UCSD-AML1 (cell line): ENCODE results near the gene MAP2K1.
"Not testable (repeated sequence)": the region's sequence is repeated elsewhere in the genome, so short reads cannot be mapped to it uniquely, and the experiment has no call there.

ENCODE experiments used
- DNase-seq: peaks from one replicate; lab custom pipeline; 2025; ENCODE audit not compliant: unreplicated experiment; lab: John Stamatoyannopoulos, UW

MAP2K1 gene

DNA sequence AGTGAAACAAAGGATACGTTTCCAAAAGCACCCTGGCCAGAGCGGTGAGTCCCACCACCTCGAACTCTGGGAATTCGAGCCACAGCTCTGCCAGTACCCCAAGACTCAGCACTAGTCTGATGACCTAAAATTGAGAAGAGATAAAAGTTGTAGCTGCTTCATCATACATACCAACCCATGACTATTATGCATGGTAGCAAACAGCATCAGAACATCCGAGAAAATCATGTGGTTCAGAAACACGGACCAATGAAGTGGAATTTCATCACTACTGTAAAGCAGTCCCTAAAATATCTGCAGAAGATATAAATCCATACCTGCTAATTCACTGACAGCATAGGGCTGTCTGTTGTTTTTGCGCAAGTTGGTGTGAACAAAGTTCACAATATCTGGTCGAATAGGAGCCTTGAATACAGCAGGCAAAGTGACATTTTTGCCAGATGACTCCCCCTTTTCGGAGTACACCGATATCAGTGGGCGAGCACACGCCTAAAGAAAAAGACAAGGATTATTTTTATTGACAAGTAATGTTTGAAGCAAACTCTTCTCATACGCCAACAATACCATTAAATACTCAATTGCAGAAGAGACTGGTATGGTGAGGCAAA is 116.4 kb downstream of the MAP2K1 start:
- not testable (repeated sequence) for DNase-seq

DNA sequence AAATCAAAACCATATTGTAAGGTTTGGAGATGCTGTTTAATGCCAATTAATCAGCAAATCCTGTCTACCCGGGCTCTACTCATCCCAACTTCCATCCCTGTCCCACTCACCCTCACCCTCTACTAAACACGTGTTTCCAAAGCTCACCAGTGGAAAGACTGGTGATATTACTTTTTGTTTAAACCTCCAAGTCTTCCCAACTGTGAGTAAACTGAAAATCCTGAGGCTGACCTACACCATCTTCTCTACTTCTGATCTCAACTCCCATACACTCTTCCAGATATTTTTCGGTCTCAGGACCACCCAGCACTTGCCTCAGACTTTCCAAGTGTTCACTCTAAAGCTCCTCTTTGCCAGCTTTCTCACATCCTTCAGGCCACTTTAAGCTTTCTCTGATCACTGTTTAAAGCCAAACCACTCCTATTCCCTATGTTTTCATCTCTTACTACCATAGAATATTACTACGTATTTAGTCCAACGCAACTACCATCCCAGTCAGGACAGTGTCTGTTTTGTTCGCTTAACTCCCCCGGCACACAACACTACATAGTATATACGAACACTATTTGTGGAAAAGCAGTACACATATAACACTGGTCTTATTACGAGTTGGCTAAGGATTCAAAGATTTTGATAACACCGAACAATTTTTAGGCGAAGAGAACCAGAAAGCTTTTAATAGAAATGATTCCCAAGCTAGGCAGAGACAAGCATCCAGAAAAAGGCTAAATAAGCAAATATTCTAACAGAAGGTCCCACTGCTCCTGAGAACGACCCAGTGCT is 117.3 kb downstream of the MAP2K1 start:
- no peak for DNase-seq

DNA sequence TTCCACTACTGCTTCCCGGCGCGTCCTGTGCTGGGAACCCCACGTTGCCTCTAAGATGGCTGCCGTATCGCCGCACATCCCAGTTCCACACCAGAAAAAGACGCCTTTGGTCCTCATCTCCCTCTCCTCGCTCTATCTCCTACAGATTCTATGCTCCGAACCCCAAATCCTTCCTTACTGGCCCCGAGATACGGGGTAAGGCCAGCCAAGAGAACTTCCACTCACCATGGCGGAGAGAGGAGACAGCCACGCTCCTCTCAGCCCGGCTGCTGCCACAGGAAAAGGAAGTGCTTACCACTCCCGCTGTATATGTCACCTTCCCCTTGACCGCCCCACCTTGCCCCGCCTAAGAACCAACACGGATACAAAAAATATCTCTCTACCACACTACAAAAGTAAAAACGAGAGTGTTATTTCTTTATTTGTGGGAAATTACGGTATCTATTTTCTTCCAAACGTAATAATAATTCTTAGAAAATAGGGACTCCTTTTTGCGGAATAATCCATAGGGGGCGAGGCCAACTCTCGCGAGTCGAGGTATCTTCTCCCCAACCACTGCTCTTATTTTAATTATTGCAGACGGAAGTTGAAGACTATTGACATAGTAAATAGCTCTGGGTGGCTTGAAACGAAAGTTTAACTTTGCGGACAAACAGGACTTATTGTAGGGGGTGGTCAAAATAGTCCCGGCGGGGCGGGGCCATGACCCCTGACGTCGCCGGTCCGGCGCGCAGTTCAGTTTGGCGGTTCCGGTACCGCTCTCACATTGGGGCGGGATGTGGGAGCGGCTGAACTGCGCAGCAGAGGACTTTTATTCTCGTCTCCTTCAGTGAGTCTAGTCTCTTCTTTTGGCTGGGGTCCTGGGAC is 118.1 kb downstream of the MAP2K1 start, which contains the start of the genes RPL4 and ZWILCH:
RPL4 (minus strand) TSS at position 293 of the 867 bp plus-strand sequence; CDS start at position 228, 65 bp downstream.
ZWILCH (plus strand) TSS at position 764 of the 867 bp plus-strand sequence; CDS start at position 777, 13 bp downstream.
- DNase-seq = peak; percentile 80

DNA sequence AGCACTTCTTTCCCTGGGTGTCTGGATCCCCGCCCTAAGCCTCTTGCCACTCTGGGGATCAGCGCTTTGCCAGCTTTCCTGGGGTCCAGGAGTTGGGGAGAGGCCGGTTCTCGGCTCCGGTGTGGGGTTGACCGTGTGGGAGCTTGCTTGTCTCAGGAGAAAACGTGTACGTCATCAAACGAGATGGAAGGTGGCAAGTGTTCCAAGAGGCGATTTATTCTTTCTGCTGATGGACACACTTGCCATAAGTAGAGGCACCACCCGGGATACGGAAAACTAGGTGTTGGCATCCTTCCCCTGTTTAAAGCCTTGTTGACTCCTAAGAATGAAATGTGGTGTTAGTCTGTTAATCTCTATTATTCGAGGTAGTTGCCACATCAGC is 118.7 kb downstream of the MAP2K1 start:
- DNase-seq = no peak

DNA sequence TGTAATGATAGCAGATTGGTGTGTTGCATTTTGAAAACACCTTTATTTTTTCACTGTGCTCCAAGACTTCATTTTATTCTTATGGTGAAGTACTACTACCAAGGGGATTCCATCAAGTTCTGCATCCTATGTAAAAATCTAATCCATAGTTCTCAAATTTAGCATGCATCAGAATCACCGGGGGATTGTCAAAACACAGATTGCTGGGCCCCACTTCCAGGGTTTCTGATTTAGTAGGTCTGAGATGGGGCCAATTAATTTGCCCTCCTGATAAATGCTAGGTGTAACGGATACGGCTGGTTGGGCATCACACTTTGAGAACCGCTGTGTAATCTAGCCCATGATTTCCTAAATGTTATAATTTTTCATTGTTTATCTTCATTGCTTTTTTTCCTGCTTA is 119.1 kb downstream of the MAP2K1 start:
- no peak for DNase-seq

DNA sequence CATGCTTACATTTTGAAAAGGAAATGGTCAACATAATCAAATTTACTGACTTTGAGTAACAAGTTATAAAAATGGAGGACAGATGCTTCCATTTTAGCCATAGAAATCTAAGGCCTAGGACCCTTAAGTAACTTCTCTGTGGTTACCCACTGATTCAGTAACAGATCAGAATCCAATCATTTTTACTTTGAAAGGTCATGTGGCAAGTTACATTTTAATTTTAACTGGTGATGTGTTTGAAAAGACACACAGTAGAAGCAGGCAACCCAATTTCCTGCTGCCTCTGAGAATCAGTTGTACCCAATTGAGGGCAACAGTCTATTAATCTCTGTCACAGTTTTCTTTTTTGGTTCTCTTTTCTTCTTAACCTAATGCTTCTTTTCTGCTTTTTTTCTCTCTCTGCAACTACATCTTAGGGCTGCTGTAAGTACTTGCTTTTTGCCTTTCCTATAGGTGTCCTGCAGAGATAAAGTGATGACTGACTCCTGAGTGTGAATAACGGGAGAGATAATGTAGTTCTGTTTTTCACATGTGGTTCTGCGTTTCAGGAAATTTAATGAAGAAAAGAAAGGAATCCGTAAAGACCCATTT is 121.7 kb downstream of the MAP2K1 start:
- DNase-seq = no peak

DNA sequence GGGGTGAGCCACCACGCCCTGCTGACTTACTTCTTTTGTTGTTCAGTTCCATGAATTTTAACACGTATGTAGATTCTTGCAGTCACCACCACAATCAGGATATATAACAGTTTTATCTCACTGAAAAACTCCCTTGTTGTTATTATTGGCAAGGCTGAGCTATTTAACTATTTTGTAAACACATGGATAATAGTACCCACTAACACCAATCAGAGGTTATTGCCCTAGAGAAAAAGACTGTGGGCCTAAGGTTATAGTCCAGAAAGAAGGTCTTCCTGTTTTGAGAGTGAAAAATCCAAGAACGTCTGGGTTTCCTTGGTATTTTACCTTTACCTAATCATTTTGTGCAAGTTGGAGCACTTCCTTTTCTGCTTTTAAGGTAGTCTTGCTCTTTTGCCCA is 127.9 kb downstream of the MAP2K1 start:
- no peak for DNase-seq

DNA sequence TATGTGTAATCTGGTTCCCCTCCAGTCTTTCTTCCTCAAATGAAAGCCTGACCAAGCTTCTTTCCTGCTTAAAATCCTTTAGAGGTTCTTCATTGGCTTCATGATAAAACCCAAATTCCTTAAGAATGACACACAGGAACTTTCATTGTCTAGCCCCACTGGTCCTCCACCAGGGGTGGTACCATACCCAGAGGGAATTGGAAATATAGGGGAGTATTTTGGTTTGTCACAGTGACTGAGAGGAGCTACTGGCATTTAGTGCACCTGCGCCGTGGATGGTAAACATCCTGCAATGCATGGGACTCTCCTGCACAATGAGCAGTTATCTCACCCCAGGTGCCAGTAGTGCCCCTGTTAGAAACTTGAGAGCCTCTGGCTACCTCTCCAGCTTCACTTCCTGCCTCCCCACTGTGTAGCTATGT is 129.2 kb downstream of the MAP2K1 start:
- DNase-seq = no peak

DNA sequence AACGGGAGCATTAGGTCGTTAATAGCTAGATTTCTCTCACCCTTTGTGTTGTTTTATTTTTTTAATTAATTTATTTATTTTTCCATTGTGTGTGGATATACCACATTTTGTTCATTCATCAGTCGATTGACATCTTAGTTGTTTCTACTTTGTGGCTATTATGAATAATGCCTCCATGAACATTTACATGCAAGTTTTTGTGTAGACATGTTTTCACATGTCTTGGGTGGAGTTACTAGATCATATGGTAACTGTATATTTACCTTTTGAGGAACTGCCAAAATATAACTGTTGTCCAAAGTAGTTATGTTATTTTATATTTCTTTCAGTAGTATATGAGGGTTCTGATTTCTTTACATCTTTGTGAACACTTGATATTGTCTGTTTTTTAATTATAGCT is 137.2 kb downstream of the MAP2K1 start:
- no peak for DNase-seq

DNA sequence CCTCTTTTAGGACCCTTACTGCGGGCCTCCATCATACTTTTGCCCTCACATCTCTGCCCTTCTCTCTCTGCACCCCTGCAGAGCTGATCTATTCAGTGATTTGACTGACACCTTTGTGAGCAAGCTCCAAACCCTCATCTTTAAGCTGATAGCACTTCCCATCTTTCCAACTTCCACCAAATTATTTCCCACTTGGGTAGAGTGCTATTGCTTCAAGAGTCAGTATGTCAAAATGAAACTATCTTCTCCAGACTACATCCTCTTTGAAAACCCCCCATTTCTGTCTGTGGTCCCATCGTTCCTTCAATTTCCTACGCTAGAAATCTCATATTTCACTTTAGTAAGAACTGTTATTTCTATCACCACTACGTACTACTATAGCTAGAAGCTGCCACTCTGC is 138.1 kb downstream of the MAP2K1 start:
- DNase-seq = no peak

DNA sequence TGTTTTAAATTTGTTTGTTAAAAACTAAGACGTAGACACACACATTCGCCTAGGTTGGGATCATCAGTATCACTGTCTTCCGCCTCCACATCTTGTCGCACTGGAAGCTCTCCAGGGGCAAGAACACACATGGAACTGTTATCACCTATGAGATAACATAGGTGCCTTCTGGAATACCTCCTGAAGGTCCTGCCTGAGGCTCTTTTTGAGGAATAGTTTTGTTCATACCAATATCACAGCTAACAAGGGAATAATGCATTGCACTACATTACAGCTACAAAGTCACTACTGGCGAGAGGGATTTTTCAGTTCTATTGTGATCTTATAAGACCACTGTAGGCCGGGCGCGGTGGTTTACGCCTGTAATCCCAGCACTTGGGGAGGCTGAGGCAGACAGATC is 148.3 kb downstream of the MAP2K1 start:
- no peak for DNase-seq
